ENCODE measurements around the gene LRRC49. TPM values are rescaled to one million over a fixed set of nuclear protein-coding genes. Genes with fewer than 3 reads are reported as not detected.

Gene LRRC49
- polyA plus RNA-seq, 2 of the 4 experiments (the other 2 are of a cell fraction) = 10.0 to 14.3 TPM

- ChIA-PET CTCF (interaction anchor here (0.9 to 1.0 kb wide), 2 partner anchors 34 to 71 kb away, joined by 3 read pairs; no protein-coding TSS in a partner anchor), POLR2A (no interaction called here)
- FAIRE-seq (no peak), ATAC-seq (no peak), DNase-seq (ENCODE audit: low read depth in 1 of 2, low spot score in 1 of 2) (no peak)
- Histone ChIP-seq H3K4me1 (peaks cover 7% of the 10 kb centered on the region; the same call in 1 of the 3 replicates), H3K27ac (no peak overlapping the region), H3K9me3 (no peaks in the 10 kb centered on the region; the same call in 2 of the 3 replicates), H3K4me3 (no peak overlapping the region), H3K4me2 (no peak overlapping the region)
- TF ChIP-seq JUN (IDR thresholded peaks at IDR 0.05) (no peak), ZFP36 (IDR thresholded peaks at IDR 0.05; ENCODE audit: borderline replicate concordance, partially characterized antibody) (no peak), ATOH8 (CRISPR knock-in tag; IDR thresholded peaks at IDR 0.05; ENCODE audit: low read depth) (no peak), ZC3H11A (IDR thresholded peaks at IDR 0.05) (no peak), SREBF2 (IDR thresholded peaks at IDR 0.05) (no peak), RNF2 (IDR thresholded peaks at IDR 0.05; ENCODE audit: borderline replicate concordance, low read depth) (no peak), SMC3 (IDR thresholded peaks at IDR 0.05) (no peak), MYC (IDR thresholded peaks at IDR 0.05; ENCODE audit: borderline replicate concordance, low read length) (no peak), HDAC2 (IDR thresholded peaks at IDR 0.05) (no peak), CHD2 (IDR thresholded peaks at IDR 0.05; ENCODE audit: low read length, partially characterized antibody) (no peak), RFX5 (IDR thresholded peaks at IDR 0.05) (no peak), HOXB13 (CRISPR knock-in tag; IDR thresholded peaks at IDR 0.05; ENCODE audit: low read depth) (no peak), FOSB (CRISPR knock-in tag; IDR thresholded peaks at IDR 0.05) (no peak), EHF (CRISPR knock-in tag; IDR thresholded peaks at IDR 0.05) (no peak)
- WGBS (ENCODE audit: missing lambda C conversion rate) = 82% methylated on average over 5 of the region's 5 CpGs
These were observed 190.2 kb downstream of the LRRC49 start for GRCh38 chr15:71082803-71083202.

- 74% methylated on average over 5 of the region's 5 CpGs for WGBS (ENCODE audit: missing lambda C conversion rate)
- ChIA-PET CTCF (interaction anchor here (0.9 to 1.0 kb wide), 2 partner anchors 33 to 72 kb away, joined by 3 read pairs; no protein-coding TSS in a partner anchor), POLR2A (no interaction called here)
- DNase-seq (ENCODE audit: low read depth in 1 of 2, low spot score in 1 of 2) (no peak), FAIRE-seq (no peak), ATAC-seq (no peak)
- TF ChIP-seq USF2 (IDR thresholded peaks at IDR 0.05) (no peak), EHMT2 (IDR thresholded peaks at IDR 0.05; ENCODE audit: low read depth) (no peak), CBX2 (IDR thresholded peaks at IDR 0.05; ENCODE audit: borderline replicate concordance, low read depth) (no peak), MAZ (IDR thresholded peaks at IDR 0.05; ENCODE audit: borderline replicate concordance, low read depth, low read length) (no peak), FOSB (CRISPR knock-in tag; IDR thresholded peaks at IDR 0.05) (no peak), SREBF2 (IDR thresholded peaks at IDR 0.05) (no peak), TFCP2L1 (CRISPR knock-in tag; IDR thresholded peaks at IDR 0.05) (no peak), NPAS2 (CRISPR knock-in tag; IDR thresholded peaks at IDR 0.05; ENCODE audit: borderline replicate concordance) (no peak), HES2 (IDR thresholded peaks at IDR 0.05) (no peak), FOXS1 (CRISPR knock-in tag; IDR thresholded peaks at IDR 0.05) (no peak), KDM1A (IDR thresholded peaks at IDR 0.05; ENCODE audit: low read depth) (no peak), NFE2L2 (conservative IDR thresholded peaks at IDR 0.05; ENCODE audit: low read length) (no peak), E2F6 (IDR thresholded peaks at IDR 0.05; ENCODE audit: borderline replicate concordance, low read depth) (no peak), HOXA7 (CRISPR knock-in tag; IDR thresholded peaks at IDR 0.05) (no peak), PHF8 (IDR thresholded peaks at IDR 0.05; ENCODE audit: borderline replicate concordance, low read depth) (no peak)
- no peak overlapping the region for H3K4me2 ChIP-seq
- no peak overlapping the region for H3K4me3 ChIP-seq
- peaks cover 7% of the 10 kb centered on the region; the same call in 1 of the 3 replicates for H3K4me1 ChIP-seq
- H3K27ac ChIP-seq = no peak overlapping the region
- no peaks in the 10 kb centered on the region; the same call in 2 of the 3 replicates for H3K9me3 ChIP-seq
These were observed 190.7 kb downstream of the LRRC49 start for GRCh38 chr15:71083349-71083748.

All from A549 (cell line).